ENCODE data around the gene NOC2L. TPM values are rescaled to one million over a fixed set of nuclear protein-coding genes. Genes with fewer than 3 reads are reported as not detected.
"Not testable (repeated sequence)": the region's sequence is repeated elsewhere in the genome, so short reads cannot be mapped to it uniquely, and the experiment has no call there.

The NOC2L gene
- total RNA-seq, 3 donors from 2014 or later (not counting 1 experiment from before 2014, with no cell fraction given): 61.4 to 66.0 (median 61.8) TPM

DNA sequence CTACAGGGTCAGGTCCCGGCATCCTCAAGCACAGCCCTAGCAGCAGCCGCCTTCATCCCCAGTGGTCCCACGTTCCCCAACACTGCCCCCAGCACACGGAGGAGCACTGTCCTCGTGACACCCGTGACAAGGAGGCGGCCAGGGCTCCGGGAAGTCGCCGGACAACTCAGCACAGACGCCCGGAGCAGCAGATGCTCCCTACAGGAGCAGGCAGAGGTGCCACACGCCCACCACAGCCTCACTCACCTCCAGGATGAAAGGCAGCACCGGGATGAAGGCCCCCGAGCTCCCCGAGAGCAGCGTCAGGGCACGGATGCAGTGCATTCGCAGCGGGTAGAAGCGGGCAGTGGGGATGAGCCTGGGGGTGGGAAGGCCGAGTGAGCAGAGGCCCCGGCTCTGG is 8.2 kb downstream of the NOC2L start:
- H3K27ac Mint-ChIP-seq: no peak overlapping the region
- ATAC-seq (no peak), DNase-seq (no peak)
- no peak overlapping the region for H3K4me3 Mint-ChIP-seq
- H3K9me3 Mint-ChIP-seq: no peaks in the 10 kb centered on the region
- H3K27me3 Mint-ChIP-seq (ENCODE audit: low read depth in 2 of 2): no peaks in the 10 kb centered on the region
- H3K9me3 ChIP-seq (ENCODE audit: control insufficient read depth, insufficient read depth, low read length): no peaks in the 10 kb centered on the region
- peaks cover 6 to 12% of the 10 kb centered on the region in 2 donors for H3K4me1 Mint-ChIP-seq
- peaks cover 84% of the 10 kb centered on the region for H3K36me3 ChIP-seq (ENCODE audit: control insufficient read depth, insufficient read depth, low read length)
- H3K27ac ChIP-seq (ENCODE audit: low read length): no peak overlapping the region
- TF ChIP-seq, protein P1, sequence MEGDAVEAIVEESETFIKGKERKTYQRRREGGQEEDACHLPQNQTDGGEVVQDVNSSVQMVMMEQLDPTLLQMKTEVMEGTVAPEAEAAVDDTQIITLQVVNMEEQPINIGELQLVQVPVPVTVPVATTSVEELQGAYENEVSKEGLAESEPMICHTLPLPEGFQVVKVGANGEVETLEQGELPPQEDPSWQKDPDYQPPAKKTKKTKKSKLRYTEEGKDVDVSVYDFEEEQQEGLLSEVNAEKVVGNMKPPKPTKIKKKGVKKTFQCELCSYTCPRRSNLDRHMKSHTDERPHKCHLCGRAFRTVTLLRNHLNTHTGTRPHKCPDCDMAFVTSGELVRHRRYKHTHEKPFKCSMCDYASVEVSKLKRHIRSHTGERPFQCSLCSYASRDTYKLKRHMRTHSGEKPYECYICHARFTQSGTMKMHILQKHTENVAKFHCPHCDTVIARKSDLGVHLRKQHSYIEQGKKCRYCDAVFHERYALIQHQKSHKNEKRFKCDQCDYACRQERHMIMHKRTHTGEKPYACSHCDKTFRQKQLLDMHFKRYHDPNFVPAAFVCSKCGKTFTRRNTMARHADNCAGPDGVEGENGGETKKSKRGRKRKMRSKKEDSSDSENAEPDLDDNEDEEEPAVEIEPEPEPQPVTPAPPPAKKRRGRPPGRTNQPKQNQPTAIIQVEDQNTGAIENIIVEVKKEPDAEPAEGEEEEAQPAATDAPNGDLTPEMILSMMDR (IDR thresholded peaks at IDR 0.05): no peak
- H3K27me3 ChIP-seq (ENCODE audit: control insufficient read depth, insufficient read depth, low read length): no peaks in the 10 kb centered on the region
- intact Hi-C loops (cut with micrococcal nuclease): no loop called here
- H3K4me3 ChIP-seq (ENCODE audit: low read length): no peak overlapping the region
- no peaks in the 10 kb centered on the region for H3K4me1 ChIP-seq (ENCODE audit: control insufficient read depth, insufficient read depth, low read length)
- whole genome bisulfite sequencing (ENCODE audit: insufficient coverage): 98% methylated on average over 23 of the region's 23 CpGs
- H3K36me3 Mint-ChIP-seq: peaks cover 6% of the 10 kb centered on the region

DNA sequence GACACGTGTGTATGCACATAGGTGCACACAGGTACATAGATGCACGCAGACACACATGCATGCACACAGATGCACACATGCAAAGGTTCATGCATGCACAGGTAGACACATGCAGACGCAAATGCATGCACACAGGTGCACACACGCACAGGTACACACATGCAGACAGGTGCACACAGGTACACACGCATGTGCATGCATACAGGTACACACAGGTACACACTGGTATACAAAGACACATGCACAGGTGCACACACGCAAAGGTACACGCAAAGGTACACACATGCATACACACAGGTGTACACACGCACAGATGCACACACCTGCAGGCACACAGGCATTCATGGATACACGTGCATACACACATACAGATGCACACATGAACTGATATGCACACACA is 8.8 kb downstream of the NOC2L start:
- Mint-ChIP-seq H3K4me3 (no peak overlapping the region), H3K9me3 (no peaks in the 10 kb centered on the region), H3K27ac (no peak overlapping the region), H3K4me1 (peaks cover 4 to 10% of the 10 kb centered on the region in 2 donors), H3K27me3 (ENCODE audit: low read depth in 2 of 2) (no peaks in the 10 kb centered on the region), H3K36me3 (peaks cover 5% of the 10 kb centered on the region)
- TF ChIP-seq, protein P1 (IDR thresholded peaks at IDR 0.05): no peak
- no peak for ATAC-seq
- H3K27me3 ChIP-seq (ENCODE audit: control insufficient read depth, insufficient read depth, low read length): no peaks in the 10 kb centered on the region
- intact Hi-C loops (cut with micrococcal nuclease): no loop called here
- H3K9me3 ChIP-seq (ENCODE audit: control insufficient read depth, insufficient read depth, low read length): no peaks in the 10 kb centered on the region
- H3K4me3 ChIP-seq (ENCODE audit: low read length): no peak overlapping the region
- DNase-seq: no peak
- WGBS (ENCODE audit: insufficient coverage): 97% methylated on average over 9 of the region's 9 CpGs
- H3K4me1 ChIP-seq (ENCODE audit: control insufficient read depth, insufficient read depth, low read length): no peaks in the 10 kb centered on the region
- H3K36me3 ChIP-seq (ENCODE audit: control insufficient read depth, insufficient read depth, low read length): peaks cover 79% of the 10 kb centered on the region
- H3K27ac ChIP-seq (ENCODE audit: low read length): no peak overlapping the region

DNA sequence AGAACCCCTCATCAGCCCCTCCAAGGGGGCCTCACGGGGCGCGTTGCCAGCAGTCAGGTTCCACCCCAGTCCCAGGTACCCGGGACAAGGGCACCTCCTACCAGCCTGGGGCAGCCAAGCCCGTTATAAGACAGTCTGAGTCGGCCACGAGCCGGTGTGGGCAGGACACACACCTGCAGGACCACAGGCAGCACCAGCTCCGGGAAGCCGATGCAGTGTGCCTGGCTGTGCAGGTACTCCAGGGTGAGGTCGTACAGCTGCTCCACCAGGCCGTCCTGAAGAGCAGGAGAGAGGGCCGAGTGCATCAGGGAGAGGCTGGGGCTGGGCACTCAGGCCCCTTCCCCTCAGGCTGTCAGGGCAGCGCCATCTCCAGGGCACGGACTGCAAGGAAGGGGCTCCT is 11.1 kb downstream of the NOC2L start:
- H3K27ac Mint-ChIP-seq: no peak overlapping the region
- H3K9me3 ChIP-seq (ENCODE audit: control insufficient read depth, insufficient read depth, low read length): no peaks in the 10 kb centered on the region
- peaks cover 0 to 5% of the 10 kb centered on the region in 2 donors for H3K4me1 Mint-ChIP-seq
- no peak for DNase-seq
- H3K4me3 ChIP-seq (ENCODE audit: low read length): no peak overlapping the region
- TF ChIP-seq, protein P1 (IDR thresholded peaks at IDR 0.05): no peak
- H3K27me3 ChIP-seq (ENCODE audit: control insufficient read depth, insufficient read depth, low read length): peaks cover 3% of the 10 kb centered on the region
- ATAC-seq: no peak
- H3K9me3 Mint-ChIP-seq: no peaks in the 10 kb centered on the region
- 97% methylated on average over 15 of the region's 15 CpGs for WGBS (ENCODE audit: insufficient coverage)
- intact Hi-C loops (cut with micrococcal nuclease): no loop called here
- peaks cover 2% of the 10 kb centered on the region for H3K4me1 ChIP-seq (ENCODE audit: control insufficient read depth, insufficient read depth, low read length)
- no peak overlapping the region for H3K4me3 Mint-ChIP-seq
- H3K36me3 Mint-ChIP-seq: no peaks in the 10 kb centered on the region
- peaks cover 0 to 4% of the 10 kb centered on the region in 2 donors for H3K27me3 Mint-ChIP-seq (ENCODE audit: low read depth in 2 of 2)
- H3K36me3 ChIP-seq (ENCODE audit: control insufficient read depth, insufficient read depth, low read length): peaks cover 64% of the 10 kb centered on the region
- no peak overlapping the region for H3K27ac ChIP-seq (ENCODE audit: low read length)

DNA sequence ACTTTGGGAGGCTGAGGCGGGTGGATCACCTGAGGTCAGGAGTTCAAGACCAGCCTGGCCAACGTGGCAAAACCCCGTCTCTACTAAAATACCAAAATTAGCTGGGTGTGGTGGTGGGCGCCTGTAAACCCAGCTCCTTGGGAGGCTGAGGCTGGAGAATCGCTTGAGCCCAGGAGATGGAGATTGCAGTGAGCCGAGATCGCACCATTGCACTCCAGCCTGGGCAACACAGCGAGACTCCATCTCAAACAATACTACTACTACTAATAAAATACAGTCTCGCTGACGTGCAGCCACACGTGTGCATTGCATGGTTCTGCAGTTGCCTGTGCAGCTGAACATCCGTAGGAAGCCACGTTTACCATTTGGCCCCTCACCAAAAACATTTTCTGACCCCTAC is 12.2 kb downstream of the NOC2L start:
- H3K9me3 Mint-ChIP-seq; H3K27me3 Mint-ChIP-seq (ENCODE audit: low read depth in 2 of 2); H3K27ac ChIP-seq (ENCODE audit: low read length); H3K4me3 Mint-ChIP-seq; DNase-seq; H3K27ac Mint-ChIP-seq; ATAC-seq; H3K36me3 Mint-ChIP-seq; H3K27me3 ChIP-seq (ENCODE audit: control insufficient read depth, insufficient read depth, low read length); intact Hi-C loops (cut with micrococcal nuclease); H3K4me3 ChIP-seq (ENCODE audit: low read length); H3K4me1 ChIP-seq (ENCODE audit: control insufficient read depth, insufficient read depth, low read length); H3K4me1 Mint-ChIP-seq; H3K9me3 ChIP-seq (ENCODE audit: control insufficient read depth, insufficient read depth, low read length): not testable (repeated sequence)
- peaks cover 55% of the 10 kb centered on the region for H3K36me3 ChIP-seq (ENCODE audit: control insufficient read depth, insufficient read depth, low read length)
- 97% methylated on average over 13 of the region's 13 CpGs for WGBS (ENCODE audit: insufficient coverage)
